Eye (tissue), 1 donor: Measurements from ENCODE around the gene CPNE6.
A peak's percentile ranks its signal among the peaks of the same experiment; 100 is the strongest.

Experiments used
- DNase-seq: peaks from one replicate; pipeline ENCODE4 v3.0.0-alpha.2; 2015

The CPNE6 gene

DNA sequence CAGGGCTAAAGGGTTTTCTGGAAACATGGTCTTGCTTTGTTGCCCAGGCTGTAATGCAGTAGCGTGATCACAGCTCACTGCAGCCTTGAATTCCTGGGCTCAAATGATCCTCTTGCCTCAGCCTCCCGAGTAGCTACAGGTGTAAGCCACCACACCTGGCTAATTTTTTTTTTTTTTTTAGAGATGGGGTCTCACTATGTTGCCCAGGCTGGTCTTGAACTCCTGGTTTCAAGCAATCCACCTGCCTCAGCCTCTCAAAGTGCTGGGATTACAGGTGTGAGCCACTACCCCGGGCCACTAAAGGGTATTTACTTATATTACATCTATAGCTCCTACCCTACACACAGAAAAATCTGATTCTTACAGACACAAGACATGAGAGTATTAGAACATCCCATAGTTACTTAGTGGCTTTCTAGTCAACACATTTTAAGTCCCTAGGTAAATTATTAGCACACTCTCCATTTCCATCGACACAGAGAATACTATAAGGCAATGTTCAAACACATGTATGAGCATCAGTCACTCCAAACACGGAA, 37.0 kb downstream of the CPNE6 start:
- no peak for DNase-seq

DNA sequence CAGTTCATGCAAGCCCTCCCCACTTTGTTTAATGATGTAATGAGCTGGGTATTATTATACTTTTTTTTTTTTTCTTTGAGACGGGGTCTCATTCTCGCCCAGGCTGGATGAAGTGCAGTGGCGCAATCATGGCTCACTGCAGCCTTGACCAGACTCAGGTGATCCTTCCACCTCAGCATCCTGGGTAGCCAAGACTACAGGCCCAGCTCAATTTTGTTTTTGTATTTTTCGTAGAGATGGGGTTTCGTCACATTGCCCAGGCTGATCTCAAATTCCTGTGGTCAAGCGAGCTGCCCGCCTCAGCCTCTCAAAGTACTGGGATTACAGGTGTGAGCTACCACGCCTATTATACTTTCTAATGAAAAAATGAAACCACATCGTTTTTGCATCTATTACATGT, 38.7 kb downstream of the CPNE6 start:
- DNase-seq = no peak

DNA sequence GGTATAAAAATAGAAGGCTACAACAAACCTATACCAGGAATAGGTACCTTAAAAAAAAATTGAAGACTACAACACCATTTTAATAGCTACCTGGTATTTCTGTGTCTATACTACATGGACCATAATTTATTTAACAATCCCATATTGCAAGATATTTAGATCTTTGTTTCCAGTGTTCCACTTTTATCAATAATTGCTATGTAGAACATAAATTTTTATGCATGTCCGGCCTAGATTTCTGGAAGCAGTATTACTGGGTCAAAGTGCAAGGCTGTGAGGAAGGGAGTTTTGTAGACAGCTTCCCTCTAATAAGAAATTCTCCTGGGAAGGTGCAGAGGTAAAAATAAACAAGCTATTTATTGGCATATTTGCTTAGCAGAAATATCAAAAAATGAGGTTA, 39.2 kb downstream of the CPNE6 start:
- no peak for DNase-seq

DNA sequence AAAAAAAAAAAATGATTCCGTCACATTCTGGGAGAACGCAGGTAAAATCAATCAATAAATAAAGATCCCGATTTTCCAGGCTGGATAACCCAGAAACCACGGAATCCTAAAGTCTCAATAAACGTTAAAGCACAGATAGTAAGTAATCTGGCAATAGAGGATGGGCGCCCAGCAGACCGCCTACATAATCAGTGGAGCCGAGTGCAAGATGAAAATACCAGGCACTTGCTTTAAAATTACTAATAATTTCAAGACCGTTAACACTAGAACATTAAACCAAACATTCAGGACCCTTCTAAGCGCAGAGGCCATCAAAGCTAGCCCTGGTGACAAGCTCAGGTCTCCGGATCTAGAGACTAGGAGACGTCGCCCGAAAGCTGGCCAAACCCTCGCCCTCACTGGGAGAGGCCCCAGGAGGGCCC, 42.0 kb downstream of the CPNE6 start:
- DNase-seq = no peak

DNA sequence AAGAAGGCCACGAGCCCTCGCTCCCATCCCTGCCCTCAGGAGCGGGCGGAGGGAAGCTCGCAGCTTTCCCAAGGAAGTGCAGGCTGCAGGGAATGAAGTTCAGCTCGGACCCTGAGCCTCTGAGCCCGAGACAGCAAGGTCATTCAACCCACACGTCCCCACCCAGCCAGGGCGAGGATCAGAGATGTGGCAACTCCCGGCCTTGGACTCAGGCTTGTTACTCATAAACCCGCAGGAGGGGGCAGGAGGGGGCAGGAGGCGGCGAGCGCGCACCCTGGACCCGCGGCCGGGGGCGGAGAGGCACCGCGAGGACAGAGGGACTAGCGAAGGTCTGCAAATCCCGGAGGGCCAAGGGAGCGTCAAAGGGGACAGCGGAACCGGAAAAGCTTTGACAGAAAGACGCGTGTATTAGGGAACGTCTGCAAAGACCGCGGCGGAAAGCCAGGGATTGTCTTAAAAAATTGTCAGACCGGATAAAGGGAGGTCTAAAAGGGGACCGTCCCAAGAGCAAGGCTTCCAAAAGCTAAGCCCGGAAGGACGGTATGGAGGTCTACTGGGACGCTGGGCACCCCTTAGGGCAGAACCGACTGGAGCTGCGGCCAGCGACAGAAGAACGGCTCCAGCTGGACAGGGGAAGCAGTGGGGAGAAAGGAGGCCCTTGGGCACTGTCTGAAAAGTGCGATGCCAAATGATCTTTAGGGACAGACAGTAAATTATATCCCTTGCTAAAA, 42.6 kb downstream of the CPNE6 start:
- peak; percentile 95 for DNase-seq

DNA sequence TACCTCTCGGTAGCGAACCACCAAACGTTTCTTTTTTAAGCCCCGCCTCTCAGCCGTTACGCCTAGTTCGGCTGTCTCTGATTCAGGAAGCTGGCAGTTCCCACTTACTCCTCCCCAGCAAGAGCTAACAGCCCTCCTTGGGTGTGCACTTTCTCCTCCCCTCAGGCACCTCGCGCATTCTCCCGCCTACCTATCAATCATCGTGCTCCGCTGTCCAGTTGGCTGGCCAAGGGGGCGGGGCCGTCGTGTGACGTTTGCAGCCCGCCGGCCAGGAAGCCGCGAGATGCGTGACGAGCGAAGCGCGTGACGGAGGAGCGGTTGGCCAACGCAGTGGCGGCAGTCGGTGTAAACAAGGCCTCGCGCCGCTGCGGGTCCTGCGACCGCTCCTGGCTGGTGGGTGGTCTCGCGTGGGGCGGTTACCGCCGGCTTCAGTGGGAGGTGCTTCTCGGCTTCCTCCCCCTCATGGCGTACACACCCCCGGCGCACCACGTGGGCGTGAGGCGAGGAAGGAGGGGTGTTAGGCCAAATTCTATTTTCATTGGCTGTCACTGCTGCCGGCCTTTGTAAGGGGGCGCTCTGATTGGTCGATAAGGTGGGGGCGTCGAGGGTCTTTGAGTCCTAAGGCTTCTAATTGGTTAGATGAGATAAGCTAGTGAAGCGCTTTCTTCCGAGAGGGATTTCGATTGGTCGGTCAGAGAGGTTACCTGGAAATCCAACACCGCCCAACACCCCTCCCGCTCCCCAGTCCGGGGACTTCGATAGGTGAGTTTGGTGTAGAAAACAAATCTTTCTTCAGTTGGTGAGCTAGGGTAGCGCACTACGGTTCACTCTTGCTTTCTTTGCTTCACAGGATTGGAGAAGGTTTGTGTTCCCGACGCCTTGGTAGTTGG, 43.4 kb downstream of the CPNE6 start, which contains the start of the genes DCAF11 and NRL:
TSS of gene DCAF11 (plus strand) at position 246 of the 890 bp plus-strand sequence. CDS start 818 bp downstream, outside the sequence.
TSS of gene NRL (minus strand) at position 418 of the 890 bp plus-strand sequence. CDS start 32,101 bp downstream, outside the sequence.
- DNase-seq = peak; percentile 100

DNA sequence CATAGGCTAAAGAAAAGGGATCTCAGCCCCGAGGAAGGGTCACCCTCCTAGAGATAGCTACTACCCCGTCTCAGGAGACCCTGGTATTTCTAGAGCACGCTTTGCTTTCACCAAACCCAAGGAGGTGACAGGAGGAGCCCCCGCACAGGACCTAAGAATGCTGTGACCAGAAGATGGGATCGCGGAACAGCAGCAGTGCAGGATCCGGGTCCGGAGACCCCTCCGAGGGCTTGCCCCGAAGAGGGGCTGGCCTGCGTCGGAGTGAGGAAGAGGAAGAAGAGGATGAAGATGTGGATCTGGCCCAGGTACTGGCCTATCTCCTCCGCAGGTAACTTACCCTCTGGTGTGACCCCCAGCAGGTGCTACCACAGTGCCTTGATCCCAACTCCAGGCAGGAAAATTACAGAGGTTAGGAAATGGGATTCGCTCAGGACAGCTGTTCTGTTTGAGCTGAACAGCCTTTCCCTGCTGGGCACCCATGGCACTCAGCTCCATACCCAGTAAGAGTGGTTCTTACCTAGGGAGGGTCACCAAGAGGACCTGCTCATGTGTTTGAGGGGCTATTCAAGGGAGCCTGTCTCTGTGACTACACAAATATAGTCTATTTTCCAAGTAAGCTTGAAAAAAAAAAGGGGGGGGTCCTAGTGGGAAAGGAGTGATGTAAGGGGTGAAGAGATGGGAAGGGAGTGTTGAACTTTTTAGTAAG, 44.2 kb downstream of the CPNE6 start:
- DNase-seq = no peak

DNA sequence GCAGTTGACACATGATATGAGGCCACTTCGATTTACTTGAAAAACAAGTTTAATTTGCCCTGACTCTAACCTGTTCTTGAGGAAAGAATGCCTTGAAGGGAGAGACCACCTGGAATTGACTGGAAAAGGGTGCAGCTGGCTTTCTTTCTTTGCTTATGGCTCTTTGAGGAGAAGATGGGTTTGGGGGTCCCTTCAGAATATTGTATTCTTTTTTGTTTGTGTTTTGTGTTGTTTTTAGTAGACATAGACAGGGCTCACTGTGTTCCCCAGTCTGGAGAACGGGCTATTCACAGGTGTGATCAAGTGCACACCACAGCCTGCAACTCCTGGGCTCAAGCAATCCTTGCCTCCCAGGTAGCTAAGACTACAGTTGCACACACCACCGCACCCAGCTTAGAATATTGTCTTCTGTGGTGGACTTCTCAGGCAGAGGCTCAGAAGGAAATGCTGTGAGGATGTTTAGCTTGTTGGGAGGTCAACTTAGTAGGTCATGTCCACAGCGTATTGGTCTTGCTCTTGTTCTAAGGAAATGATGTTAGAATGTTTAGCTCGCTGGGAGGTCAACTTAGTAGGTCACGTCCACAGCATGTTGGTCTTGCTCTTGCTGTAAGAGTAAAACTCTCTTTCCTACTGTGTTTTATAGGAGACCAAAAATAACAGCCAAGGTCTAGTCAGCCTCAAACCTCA, 44.9 kb downstream of the CPNE6 start:
- DNase-seq = no peak

DNA sequence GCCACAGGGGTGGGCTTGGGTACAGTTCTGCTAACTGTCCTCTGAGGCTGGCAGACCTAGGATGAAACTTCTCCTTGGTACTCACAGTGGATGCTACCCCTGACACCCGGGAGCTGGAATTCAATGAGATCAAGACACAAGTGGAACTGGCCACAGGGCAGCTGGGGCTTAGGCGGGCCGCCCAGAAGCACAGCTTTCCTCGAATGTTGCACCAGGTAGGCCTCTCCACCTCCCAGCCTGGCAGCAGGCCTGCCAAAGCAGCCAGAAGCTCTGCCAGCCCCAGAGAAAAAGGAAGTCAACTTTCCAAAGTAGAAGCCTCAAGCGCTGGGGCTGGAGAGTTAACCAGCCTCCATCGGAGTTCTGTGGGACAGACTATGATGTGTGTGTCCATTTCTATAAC, 45.8 kb downstream of the CPNE6 start:
- DNase-seq = no peak

DNA sequence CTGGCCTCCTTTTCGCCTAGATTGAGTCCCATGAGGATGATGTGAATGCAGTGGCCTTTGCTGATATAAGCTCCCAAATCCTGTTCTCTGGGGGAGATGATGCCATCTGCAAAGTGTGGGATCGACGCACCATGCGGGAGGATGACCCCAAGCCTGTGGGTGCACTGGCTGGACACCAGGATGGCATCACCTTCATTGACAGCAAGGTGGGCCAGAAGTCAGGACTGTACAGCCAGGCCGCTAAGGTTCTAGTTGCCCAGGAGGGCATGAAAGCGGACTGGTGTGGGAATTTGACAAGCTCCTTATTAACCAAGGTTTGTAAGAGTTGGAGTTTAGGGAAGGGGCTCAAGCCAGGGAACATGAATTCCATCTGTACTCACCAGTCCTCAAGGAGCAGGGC, 48.3 kb downstream of the CPNE6 start:
- no peak for DNase-seq

DNA sequence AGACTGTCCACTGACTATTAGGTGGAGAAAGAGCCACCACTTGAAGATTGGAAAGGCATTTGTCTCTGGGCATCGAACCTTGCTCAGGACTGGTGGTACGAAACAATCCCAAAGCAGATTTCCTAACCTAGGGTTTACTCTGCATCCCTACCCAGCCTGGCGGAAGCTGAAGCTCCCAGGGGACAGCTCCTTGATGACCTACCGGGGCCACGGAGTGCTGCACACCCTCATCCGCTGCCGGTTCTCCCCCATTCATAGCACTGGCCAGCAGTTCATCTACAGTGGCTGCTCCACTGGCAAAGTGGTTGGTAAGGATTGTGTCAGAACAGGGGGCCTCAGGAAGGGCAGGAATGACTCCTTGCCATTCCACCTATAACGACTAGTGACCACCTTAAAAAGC, 49.8 kb downstream of the CPNE6 start:
- no peak for DNase-seq

DNA sequence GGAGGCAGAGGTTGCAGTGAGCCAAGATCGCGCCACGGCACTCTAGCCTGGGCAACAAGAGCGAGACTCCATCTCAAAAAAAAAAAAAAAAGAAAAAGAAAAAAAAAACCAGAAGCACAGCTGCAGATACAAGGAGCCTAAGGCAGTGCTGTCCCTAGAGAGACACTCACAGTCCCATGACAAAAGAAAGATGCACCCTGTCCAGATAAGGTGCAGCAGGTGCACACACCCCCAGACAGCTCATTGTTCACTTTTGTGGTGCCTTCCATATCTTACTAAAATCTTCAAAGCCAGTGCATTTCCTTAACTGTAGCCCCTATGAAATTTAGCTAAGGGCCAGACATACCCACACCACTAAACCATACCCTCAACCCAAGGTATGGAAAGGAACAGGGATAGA, 51.1 kb downstream of the CPNE6 start:
- DNase-seq = no peak

DNA sequence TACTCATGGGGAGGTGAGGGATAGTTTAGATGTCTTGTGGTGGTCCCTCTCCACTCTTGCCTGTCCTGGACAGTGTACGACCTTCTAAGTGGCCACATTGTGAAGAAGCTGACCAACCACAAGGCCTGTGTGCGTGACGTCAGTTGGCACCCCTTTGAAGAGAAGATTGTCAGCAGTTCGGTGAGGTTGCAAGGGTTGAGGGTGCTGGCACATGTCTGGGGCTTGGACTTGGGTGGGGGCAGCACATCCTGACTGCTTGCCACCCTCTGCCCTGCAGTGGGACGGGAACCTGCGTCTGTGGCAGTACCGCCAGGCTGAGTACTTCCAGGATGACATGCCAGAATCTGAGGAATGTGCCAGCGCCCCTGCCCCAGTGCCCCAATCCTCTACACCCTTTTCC, 51.5 kb downstream of the CPNE6 start:
- DNase-seq = no peak

DNA sequence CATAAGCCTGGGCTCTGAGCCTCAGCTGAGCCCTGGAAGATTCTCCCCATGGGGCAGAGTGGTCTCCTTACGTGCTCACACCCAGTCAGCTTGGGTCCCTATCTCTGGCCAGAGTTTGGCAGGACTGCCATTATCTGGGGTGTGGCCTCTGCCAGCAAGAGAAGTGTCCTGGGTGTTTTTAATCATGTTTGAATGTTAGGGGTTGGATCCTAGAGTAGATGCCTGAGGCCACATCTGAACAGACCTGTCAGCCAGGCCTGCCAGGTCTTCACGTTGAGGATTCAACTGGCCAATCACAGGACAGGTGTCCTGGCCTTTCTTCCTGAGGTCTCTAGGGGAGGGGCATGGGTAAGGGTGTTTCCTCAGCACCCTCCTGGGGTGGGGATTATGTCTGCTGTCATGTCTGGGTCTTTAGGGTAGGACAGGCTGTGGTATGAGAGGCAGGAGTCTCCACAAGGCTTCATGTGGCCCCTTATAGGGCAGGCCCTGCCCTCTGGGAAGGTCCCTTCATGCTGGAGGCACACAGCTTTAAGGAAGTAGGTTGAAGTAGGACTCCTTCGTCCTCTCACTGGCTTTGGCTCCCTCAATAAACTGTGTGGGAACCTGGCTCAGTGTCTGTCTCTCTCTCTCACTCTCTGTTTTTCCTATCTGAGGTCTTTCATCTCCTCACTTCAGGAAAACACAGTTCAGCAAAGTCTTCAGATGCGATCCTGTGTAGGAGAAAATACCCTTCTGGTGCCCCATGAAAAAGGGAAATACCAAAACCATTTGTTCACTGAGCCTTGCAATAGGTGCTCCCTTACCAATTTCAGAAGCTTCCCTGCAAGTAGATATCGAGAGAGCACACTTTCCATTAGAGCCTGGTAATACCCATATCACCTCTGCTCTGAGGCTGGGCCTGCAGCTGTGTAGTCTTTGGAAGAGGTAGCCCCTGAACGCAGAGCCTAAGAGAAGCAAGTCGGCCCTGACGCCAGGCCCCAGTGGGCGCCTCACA, 52.4 kb downstream of the CPNE6 start:
- no peak for DNase-seq

DNA sequence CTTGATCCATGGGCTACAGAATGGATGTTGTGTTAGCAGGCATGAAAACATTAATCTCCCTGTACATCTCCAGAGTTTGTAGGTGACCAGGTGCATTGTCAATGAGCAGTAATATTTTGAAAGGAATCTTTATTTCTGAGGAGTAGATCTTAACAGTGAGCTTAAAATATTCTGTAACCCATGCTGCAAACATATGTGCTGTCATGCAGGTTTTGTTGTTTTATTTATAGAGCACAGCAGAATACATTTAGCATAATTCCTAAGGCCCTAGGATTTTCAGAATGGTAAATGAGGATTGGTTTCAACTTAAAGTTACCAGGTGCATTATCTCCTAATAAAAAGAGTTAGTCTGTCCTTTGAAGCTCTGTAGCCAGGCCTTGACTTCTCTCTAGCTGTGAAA, 55.6 kb downstream of the CPNE6 start:
- DNase-seq = no peak

DNA sequence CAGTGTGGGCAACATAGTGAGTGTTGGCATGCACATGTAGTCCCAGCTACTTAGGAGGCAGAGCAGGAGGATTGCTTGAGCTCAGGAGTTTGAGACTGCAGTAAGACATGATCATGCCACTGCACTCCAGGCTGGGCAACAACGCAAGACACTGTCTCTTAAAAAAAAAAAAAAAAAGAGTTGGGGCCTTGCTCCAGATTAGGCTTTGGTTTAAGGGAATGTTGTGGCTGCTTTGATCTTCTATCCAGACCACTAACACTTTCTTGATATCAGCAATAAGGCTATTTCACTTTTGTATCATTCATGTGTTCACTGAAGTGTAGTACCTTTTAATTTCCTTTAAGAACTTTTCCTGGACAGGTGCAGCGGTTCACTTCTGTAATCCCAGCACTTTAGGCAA, 56.3 kb downstream of the CPNE6 start:
- DNase-seq = no peak
